ENCODE results near the gene USP20.
"Not testable (repeated sequence)": the region's sequence is repeated elsewhere in the genome, so short reads cannot be mapped to it uniquely, and the experiment has no call there.

USP20 gene

GRCh38 chr9:129889941-129890717 lies 54.9 kb downstream of the USP20 start:
- no peak for DNase-seq (ENCODE audit: low read depth, low spot score)

GRCh38 chr9:129890718-129891299 lies 55.6 kb downstream of the USP20 start:
- DNase-seq (ENCODE audit: low read depth, low spot score), result not testable (repeated sequence)

GRCh38 chr9:129891569-129891968 lies 56.3 kb downstream of the USP20 start:
- no peak for DNase-seq (ENCODE audit: low read depth, low spot score)

GRCh38 chr9:129894120-129894823 lies 59.0 kb downstream of the USP20 start:
- no peak for DNase-seq (ENCODE audit: low read depth, low spot score)

GRCh38 chr9:129895376-129896268 lies 60.4 kb downstream of the USP20 start:
- no peak for DNase-seq (ENCODE audit: low read depth, low spot score)

- DNase-seq (ENCODE audit: low read depth, low spot score), result no peak
These were observed 62.0 kb downstream of the USP20 start for GRCh38 chr9:129897263-129897662.

GRCh38 chr9:129898185-129898584 lies 62.9 kb downstream of the USP20 start:
- DNase-seq (ENCODE audit: low read depth, low spot score), result no peak

GRCh38 chr9:129899620-129900019 lies 64.4 kb downstream of the USP20 start:
- no peak for DNase-seq (ENCODE audit: low read depth, low spot score)

- no peak for DNase-seq (ENCODE audit: low read depth, low spot score)
These were observed 65.2 kb downstream of the USP20 start for GRCh38 chr9:129900263-129901027.

- no peak for DNase-seq (ENCODE audit: low read depth, low spot score)
These were observed 66.9 kb downstream of the USP20 start for GRCh38 chr9:129901993-129902739.

GRCh38 chr9:129902740-129903134 lies 67.5 kb downstream of the USP20 start:
- DNase-seq (ENCODE audit: low read depth, low spot score), result no peak

- no peak for DNase-seq (ENCODE audit: low read depth, low spot score)
These were observed 69.5 kb downstream of the USP20 start for GRCh38 chr9:129904734-129905133.

GRCh38 chr9:129906298-129906697 lies 71.0 kb downstream of the USP20 start:
- DNase-seq (ENCODE audit: low read depth, low spot score), result no peak

- no peak for DNase-seq (ENCODE audit: low read depth, low spot score)
These were observed 71.9 kb downstream of the USP20 start for GRCh38 chr9:129907201-129907600.

- no peak for DNase-seq (ENCODE audit: low read depth, low spot score)
These were observed 73.6 kb downstream of the USP20 start for GRCh38 chr9:129908906-129909305.

- DNase-seq (ENCODE audit: low read depth, low spot score), result no peak
These were observed 74.6 kb downstream of the USP20 start for GRCh38 chr9:129909851-129910250.

- no peak for DNase-seq (ENCODE audit: low read depth, low spot score)
These were observed 75.6 kb downstream of the USP20 start for GRCh38 chr9:129910628-129911567.

GRCh38 chr9:129914051-129914450 lies 78.8 kb downstream of the USP20 start:
- DNase-seq (ENCODE audit: low read depth, low spot score), result no peak

- DNase-seq (ENCODE audit: low read depth, low spot score), result no peak
These were observed 81.4 kb downstream of the USP20 start for GRCh38 chr9:129916707-129917106.

Data from activated CD4-positive, CD25-positive, alpha-beta regulatory T cell treated with anti-CD3 and anti-CD28 coated beads, Interleukin-2, amount 50 U/mL, for 16 hours (primary cell).